ENCODE measurements around the gene UCP2.
A peak's percentile ranks its signal among the peaks of the same experiment; 100 is the strongest.

Gene UCP2

GRCh38 chr11:73982595-73982989 is at the start of gene UCP2:
Gene UCP2 (minus strand): TSS chr11:73982843. CDS start chr11:73978378, 4,465 bp downstream.
- DNase-seq = peak; percentile 94

GRCh38 chr11:74030723-74031676 is 48.4 kb upstream of the UCP2 start:
- DNase-seq = no peak

- no peak for DNase-seq
Measured at GRCh38 chr11:74025467-74026166, 43.0 kb upstream of the UCP2 start.

- DNase-seq = no peak
Measured at GRCh38 chr11:74024261-74025029, 41.8 kb upstream of the UCP2 start.

GRCh38 chr11:74023276-74023675 is 40.6 kb upstream of the UCP2 start:
- DNase-seq = no peak

GRCh38 chr11:74022546-74022945 is 39.9 kb upstream of the UCP2 start:
- DNase-seq = no peak

GRCh38 chr11:74021998-74022397 is 39.4 kb upstream of the UCP2 start:
- no peak for DNase-seq

- DNase-seq = no peak
Measured at GRCh38 chr11:74020539-74020938, 37.9 kb upstream of the UCP2 start.

- peak; percentile 85 for DNase-seq
Measured at GRCh38 chr11:74019860-74020259, 37.2 kb upstream of the UCP2 start.

- DNase-seq = no peak
Measured at GRCh38 chr11:74019104-74019738, 36.6 kb upstream of the UCP2 start.

- no peak for DNase-seq
Measured at GRCh38 chr11:74018331-74019005, 35.8 kb upstream of the UCP2 start.

- DNase-seq = no peak
Measured at GRCh38 chr11:74017631-74018030, 35.0 kb upstream of the UCP2 start.

GRCh38 chr11:74015919-74016684 is 33.5 kb upstream of the UCP2 start:
- no peak for DNase-seq

GRCh38 chr11:74014880-74015279 is 32.2 kb upstream of the UCP2 start:
- DNase-seq = no peak

GRCh38 chr11:74013141-74013540 is 30.5 kb upstream of the UCP2 start:
- DNase-seq = no peak

GRCh38 chr11:74012074-74012809 is 29.6 kb upstream of the UCP2 start:
- DNase-seq = no peak

GRCh38 chr11:74011360-74012073 is 28.9 kb upstream of the UCP2 start:
- DNase-seq = peak; percentile 77

- no peak for DNase-seq
Measured at GRCh38 chr11:74010306-74011300, 28.0 kb upstream of the UCP2 start.

All from activated effector memory CD4-positive, alpha-beta T cell treated with anti-CD3 and anti-CD28 coated beads, Interleukin-2, amount 50 U/mL, for 16 hours (primary cell).